SJCRH30 (cell line): ENCODE measurements around the gene ECHDC1. TPM values are rescaled to one million over a fixed set of nuclear protein-coding genes. Genes with fewer than 3 reads are reported as not detected.
"Not testable (repeated sequence)": the region's sequence is repeated elsewhere in the genome, so short reads cannot be mapped to it uniquely, and the experiment has no call there.

Source experiments
- DNase-seq, 2 experiments: peaks; one replicate each; pipeline ENCODE4 v3.0.0-alpha.2; 2015 to 2020
- H3K27ac ChIP-seq: fragments of 250-450 bp; sonication (Bioruptor Pico); 2 replicates; pipeline ENCODE4 v1.5.1; 2020; ENCODE audit warnings: mild to moderate bottlenecking, moderate library complexity
- H3K27me3 ChIP-seq: fragments of 250-450 bp; sonication (Bioruptor Pico); 2 replicates; pipeline ENCODE4 v1.5.1; 2020; ENCODE audit warnings: mild to moderate bottlenecking, moderate library complexity
- H3K36me3 ChIP-seq: fragments of 250-450 bp; sonication (Bioruptor Pico); 2 replicates; pipeline ENCODE4 v1.5.1; 2020; ENCODE audit warnings: mild to moderate bottlenecking, moderate library complexity
- H3K4me1 ChIP-seq: fragments of 250-450 bp; sonication (Bioruptor Pico); 2 replicates; pipeline ENCODE4 v1.5.1; 2020; ENCODE audit warnings: mild to moderate bottlenecking, moderate library complexity
- H3K4me3 ChIP-seq: fragments of 250-450 bp; sonication (Bioruptor Pico); 2 replicates; pipeline ENCODE4 v1.5.1; 2020; ENCODE audit warnings: mild to moderate bottlenecking, moderate library complexity
- H3K9me3 ChIP-seq: fragments of 250-450 bp; sonication (Bioruptor Pico); replicated peaks from 2 replicates; pipeline ENCODE4 v1.5.1; 2020; ENCODE audit warnings: mild to moderate bottlenecking, moderate library complexity
- total RNA-seq: library from RNA; depleted of rRNA; stranded (reverse); fragments of >200 nt; shearing (Covaris generic); gene quantifications from 2 replicates; pipeline ENCODE4 v1.2.3, GENCODE V29; 2014

The ECHDC1 gene
- total RNA-seq, 1 experiment from 2014 or later: 77.2 TPM

DNA sequence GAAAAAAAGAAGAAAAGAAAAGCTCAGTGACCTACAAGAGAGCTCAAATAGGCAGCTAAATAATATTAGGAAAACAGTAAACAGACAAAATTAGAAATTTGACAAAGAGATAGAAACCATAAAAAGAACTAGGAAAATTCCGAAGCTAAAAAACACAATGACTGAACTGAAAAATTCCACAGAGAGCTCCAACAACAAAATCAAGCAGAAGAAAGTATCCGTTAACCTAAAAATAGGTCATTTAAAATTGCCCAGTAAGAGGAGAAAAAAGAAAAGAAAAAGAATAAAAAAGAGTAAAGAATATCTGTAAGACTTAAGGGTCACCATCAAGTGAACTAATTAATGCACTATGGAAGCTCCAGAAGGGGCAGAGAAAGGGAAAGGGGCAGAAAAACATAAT, 6.6 kb upstream of the ECHDC1 start:
- no peaks in the 10 kb centered on the region for H3K4me1 ChIP-seq
- H3K9me3 ChIP-seq: no peaks in the 10 kb centered on the region
- no peaks in the 10 kb centered on the region for H3K27me3 ChIP-seq
- H3K36me3 ChIP-seq: no peaks in the 10 kb centered on the region
- no peak overlapping the region for H3K4me3 ChIP-seq
- DNase-seq: no peak
- H3K27ac ChIP-seq: no peak overlapping the region

DNA sequence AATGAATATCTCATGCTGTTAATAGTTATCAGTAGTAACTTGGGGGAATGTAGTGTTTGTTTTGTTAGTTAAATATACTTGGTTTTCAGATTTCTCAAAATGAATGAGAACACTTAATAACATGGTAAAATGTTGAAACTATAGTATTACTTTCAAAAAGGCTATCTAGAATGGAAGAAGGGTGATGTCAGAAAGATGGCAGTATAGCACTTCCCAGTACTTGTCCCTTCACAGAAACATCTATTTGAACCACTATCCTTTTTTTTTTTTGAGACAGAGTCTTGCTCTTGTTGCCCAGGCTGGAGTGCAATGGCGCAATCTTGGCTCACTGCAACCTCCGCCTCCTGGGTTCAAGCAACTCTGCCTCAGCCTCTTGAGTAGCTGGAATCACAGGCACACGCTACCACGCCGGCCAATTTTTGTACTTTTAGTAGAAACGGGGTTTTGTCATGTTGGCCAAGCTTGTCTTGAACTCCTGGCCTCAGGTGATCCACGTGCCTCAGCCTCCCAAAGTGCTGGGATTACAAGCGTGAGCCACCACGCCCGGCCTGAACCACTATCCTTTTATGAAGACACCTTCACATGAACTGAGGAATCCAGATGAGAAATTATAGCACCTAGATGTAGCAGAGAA, 4.7 kb upstream of the ECHDC1 start:
- no peaks in the 10 kb centered on the region for H3K4me1 ChIP-seq
- no peak overlapping the region for H3K27ac ChIP-seq
- no peaks in the 10 kb centered on the region for H3K27me3 ChIP-seq
- no peaks in the 10 kb centered on the region for H3K36me3 ChIP-seq
- no peak for DNase-seq
- H3K4me3 ChIP-seq: no peak overlapping the region
- H3K9me3 ChIP-seq: no peaks in the 10 kb centered on the region

DNA sequence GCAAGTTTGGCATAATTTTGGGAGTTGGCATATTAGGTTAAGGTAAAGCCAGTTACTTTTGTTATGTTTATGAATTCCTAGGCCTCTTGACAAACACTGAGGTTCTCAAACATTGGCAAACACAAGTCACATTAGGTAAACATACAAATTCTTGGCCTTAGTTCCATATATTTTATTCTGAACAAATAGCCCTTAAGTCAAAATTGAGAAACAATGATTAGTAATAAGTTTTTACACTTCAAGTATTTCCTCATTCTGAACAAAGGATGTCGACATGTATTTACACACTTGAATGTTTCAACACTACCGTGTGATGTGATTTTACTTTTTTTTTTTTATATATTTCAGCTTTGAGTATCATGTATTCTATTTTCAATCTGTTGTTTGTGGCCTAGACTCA, 3.8 kb upstream of the ECHDC1 start:
- no peak for DNase-seq
- Histone ChIP-seq H3K27ac (no peak overlapping the region), H3K36me3 (no peaks in the 10 kb centered on the region), H3K27me3 (no peaks in the 10 kb centered on the region), H3K4me1 (no peaks in the 10 kb centered on the region), H3K4me3 (no peak overlapping the region), H3K9me3 (no peaks in the 10 kb centered on the region)

DNA sequence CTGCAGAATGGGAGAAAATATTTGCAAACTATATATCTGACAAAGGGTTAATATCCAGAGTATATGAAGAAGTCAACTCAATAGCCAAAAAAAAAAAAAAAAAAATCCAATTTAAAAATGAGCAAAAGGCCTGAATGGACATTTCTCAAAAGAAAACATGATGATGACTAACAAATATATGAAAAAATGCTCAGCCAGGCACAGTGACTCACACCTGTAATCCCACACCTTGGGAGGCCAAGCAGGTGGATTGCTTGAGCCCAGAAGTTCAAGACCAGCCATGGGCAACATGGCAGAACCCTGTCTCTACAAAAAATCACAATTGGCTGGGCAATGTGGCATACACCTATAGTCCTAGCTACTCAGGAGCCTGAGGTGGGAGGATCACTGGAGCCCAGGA, 2.1 kb upstream of the ECHDC1 start:
- Histone ChIP-seq H3K27ac (no peak overlapping the region), H3K4me1 (peaks cover 5% of the 10 kb centered on the region), H3K9me3 (no peaks in the 10 kb centered on the region), H3K36me3 (no peaks in the 10 kb centered on the region), H3K27me3 (no peaks in the 10 kb centered on the region), H3K4me3 (no peak overlapping the region)
- DNase-seq: no peak

DNA sequence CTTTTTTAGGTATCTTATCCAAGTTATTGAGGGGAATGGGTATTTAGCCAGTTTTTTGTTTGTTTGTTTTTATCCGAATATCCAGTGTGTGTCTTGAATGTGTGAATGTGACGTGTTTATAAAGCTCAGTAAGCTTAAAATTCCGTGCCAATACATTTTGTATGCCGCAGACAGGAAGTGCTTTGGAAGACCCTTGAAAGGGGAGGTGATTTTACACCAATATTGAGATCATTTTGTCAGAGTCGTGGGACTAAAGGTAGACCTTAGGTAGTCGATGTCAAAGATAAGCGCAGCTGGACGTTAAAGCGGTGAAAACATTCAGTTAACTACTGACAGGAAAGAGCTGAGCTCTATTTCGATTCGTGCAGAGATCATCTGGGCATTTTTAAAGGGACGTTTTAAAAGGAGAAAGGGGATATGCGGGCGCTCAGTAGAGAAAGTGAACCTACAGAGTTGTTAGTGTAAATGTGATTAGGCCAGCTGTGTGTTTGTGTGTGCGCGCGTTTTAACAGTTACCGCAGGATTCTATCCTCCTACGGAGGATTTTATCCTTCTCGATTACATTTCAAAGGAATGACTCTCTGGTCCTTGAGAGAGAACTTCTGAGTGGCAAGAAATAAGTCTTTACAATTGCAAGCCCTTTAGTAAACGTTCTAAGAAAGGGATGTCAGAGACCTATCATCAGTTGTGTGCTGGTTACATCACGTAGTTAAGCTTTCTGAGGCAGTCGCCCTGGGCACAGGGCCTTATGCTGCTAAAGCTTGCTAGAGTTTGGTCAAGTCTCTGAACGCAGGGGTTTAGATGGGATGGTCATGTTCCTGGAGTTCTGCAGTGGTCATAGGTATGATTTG, 625 bp upstream of the ECHDC1 start:
- Histone ChIP-seq H3K27ac (peak overlapping the region; percentile 88), H3K36me3 (no peaks in the 10 kb centered on the region), H3K4me1 (peaks cover 5% of the 10 kb centered on the region), H3K27me3 (no peaks in the 10 kb centered on the region), H3K4me3 (peak overlapping the region; percentile 76), H3K9me3 (no peaks in the 10 kb centered on the region)
- DNase-seq: peak; percentile 6 to 37

DNA sequence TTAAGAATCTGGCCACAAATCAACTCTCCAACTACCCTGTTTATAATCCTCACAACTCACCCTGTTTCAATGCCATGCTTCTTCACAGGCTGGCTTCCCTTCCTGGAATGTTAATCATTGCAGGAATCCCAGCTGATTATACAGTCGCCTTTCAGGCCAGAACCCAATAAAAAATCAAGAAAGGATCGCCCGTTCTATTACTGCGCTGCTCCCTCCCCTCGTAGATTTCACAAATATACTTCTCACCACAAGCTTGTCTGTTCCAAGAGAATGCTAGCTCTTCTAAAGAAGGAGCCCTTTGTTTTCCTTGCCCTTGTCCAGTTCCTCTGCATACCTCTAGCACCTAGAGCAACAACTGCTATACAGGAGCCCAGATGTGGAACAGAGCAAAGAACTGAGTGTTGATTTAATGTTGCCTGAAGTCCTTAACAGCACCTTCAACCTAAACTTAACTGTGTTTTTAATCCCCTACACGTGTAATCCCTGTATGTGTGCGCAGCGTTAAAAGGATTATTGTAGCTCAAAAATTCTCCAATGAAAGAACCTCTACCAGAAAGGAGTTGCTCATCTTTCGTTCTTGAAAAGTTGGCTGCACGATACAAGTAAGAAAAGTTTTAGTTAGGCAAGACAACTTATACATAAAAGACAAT, 988 bp downstream of the ECHDC1 start:
- Histone ChIP-seq H3K9me3 (no peaks in the 10 kb centered on the region), H3K27ac (peak overlapping the region; percentile 88), H3K36me3 (no peaks in the 10 kb centered on the region; the same call in 1 of the 2 replicates), H3K27me3 (no peaks in the 10 kb centered on the region), H3K4me3 (peak overlapping the region; percentile 76), H3K4me1 (peaks cover 5% of the 10 kb centered on the region)
- DNase-seq: peak; percentile 29 to 57

DNA sequence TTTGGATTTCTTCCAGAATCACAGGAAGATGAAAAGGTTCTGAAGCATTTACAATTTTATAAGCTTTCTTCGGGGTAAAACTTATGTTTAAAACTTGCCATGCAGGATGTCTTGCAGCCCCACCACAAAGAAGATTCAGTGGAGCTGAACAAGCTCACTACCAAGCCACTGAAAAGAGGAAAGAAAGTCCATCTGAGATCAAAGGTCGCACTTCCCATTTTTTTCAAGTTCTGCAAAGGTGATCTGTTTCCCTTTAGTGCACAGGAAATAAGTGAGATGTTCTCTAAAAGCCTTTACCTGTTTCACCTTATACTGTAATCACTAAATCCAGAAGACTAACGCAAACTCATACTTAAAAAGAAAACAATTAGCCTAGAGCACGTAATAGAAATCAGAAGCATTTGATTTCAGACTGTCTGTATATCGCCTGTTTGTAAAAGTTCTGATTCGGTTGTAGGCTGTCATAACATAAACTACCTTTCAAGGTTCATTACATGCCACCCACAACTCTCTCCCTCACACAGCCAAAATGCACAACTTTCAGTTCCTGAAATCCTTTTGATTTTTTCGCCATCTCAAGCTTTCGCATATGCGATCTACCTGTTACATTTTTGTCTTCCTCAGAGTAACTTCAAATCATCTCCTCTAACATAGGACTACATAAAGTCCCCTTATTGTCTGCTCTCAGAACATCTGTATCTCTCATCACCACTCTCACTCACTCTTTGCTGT, 1.8 kb downstream of the ECHDC1 start:
- peak overlapping the region; percentile 76 for H3K4me3 ChIP-seq
- H3K4me1 ChIP-seq: peaks cover 5% of the 10 kb centered on the region
- DNase-seq: no peak
- H3K27me3 ChIP-seq: no peaks in the 10 kb centered on the region
- H3K27ac ChIP-seq: peak overlapping the region; percentile 88
- H3K9me3 ChIP-seq: no peaks in the 10 kb centered on the region
- no peaks in the 10 kb centered on the region; the same call in 1 of the 2 replicates for H3K36me3 ChIP-seq

DNA sequence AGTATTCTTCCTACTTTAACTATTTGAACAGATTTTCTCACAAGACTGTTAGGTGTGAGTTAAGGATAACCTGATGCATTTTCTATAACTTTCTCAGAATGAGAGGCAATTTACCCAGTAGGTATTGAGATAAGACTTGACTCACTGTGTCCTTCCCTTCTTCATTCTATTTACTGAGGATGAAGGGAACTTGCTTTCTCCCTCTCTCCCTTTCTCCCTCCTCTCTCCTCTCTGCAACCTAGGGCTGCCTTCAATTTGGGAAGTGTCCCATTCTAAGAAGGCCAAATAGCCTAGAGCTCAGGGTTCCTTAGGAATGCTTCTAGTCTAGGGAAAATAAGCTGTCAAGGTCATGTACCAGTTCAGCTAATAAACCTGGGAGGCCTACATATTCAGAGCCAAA, 3.2 kb downstream of the ECHDC1 start:
- no peak for DNase-seq
- peaks cover 4% of the 10 kb centered on the region; the same call in 1 of the 2 replicates for H3K36me3 ChIP-seq
- H3K27ac ChIP-seq: no peak overlapping the region
- H3K27me3 ChIP-seq: no peaks in the 10 kb centered on the region
- H3K4me1 ChIP-seq: peaks cover 7% of the 10 kb centered on the region
- no peaks in the 10 kb centered on the region for H3K9me3 ChIP-seq
- H3K4me3 ChIP-seq: no peak overlapping the region

DNA sequence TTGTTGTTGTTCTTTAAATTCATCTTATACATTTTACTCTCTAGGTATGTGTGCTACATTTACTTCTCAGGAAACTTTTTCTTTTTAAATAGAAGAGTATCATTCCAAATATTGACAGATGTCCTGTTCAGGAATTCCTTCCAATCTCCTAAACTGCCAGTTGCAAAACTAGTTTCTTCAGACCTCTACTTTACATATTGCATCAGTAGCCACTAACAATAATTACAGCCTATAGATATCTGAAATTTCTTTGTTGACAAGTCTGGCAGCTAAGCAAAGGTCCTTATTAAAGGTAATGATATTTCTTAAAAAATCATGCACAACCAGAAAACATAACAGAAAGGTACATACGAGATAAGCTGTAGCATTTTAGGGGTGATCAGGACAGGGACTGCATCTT, 4.5 kb downstream of the ECHDC1 start:
- peaks cover 7% of the 10 kb centered on the region for H3K4me1 ChIP-seq
- H3K4me3 ChIP-seq: no peak overlapping the region
- DNase-seq: no peak
- no peaks in the 10 kb centered on the region for H3K27me3 ChIP-seq
- H3K36me3 ChIP-seq: peaks cover 6% of the 10 kb centered on the region; the same call in 1 of the 2 replicates
- no peaks in the 10 kb centered on the region for H3K9me3 ChIP-seq
- H3K27ac ChIP-seq: no peak overlapping the region

DNA sequence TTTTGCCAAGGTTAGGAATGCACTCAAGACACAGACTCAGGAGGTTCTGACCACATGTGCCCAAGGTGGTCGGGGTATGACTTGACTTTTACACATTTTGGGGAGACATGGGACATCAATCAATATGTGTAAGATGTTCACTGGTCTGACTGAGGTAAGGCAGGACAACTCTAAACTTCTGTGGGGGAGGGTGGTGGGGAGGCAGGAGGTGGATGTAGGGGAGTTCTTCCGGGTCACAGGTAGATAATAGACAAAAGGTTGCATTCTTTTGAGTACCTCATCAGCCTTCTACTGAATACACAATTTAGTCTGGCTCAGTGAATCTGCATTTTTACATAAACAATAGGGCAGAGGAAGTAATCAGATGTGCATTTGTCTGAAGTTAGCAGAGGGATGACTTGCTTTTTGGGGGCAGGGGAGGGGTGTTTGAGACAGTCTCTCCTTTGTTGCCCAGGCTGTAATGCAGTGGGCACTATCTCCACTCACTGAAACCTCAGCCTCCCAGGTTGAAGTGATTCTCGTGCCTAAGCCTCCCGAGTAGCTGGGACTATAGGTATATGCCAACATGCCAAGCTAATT, 10.9 kb downstream of the ECHDC1 start:
- Histone ChIP-seq H3K27ac (no peak overlapping the region), H3K4me1 (peaks cover 3% of the 10 kb centered on the region; the same call in 1 of the 2 replicates), H3K27me3 (no peaks in the 10 kb centered on the region), H3K36me3 (peaks cover 26% of the 10 kb centered on the region), H3K4me3 (no peak overlapping the region), H3K9me3 (no peaks in the 10 kb centered on the region)
- no peak for DNase-seq

DNA sequence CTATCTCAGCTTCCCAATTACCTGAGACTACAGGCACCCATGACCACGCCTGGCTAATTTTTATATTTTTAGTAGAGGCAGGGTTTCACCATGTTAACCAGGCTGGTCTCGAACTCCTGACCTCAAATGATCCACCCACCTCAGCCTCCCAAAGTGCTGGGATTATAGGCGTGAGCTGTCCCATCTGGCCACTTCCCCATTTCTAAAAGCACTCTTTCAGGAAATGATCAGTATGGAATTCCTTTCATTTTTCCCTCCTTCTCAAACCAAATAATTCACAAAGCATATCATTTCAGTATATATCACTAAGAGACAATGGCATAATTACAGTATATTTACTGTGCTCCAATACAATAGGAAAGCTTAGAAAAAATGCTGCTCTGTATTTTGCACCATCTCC, 12.2 kb downstream of the ECHDC1 start:
- not testable (repeated sequence) for H3K27ac ChIP-seq, H3K27me3 ChIP-seq, H3K4me3 ChIP-seq, H3K4me1 ChIP-seq, H3K9me3 ChIP-seq, DNase-seq
- peaks cover 38% of the 10 kb centered on the region for H3K36me3 ChIP-seq

DNA sequence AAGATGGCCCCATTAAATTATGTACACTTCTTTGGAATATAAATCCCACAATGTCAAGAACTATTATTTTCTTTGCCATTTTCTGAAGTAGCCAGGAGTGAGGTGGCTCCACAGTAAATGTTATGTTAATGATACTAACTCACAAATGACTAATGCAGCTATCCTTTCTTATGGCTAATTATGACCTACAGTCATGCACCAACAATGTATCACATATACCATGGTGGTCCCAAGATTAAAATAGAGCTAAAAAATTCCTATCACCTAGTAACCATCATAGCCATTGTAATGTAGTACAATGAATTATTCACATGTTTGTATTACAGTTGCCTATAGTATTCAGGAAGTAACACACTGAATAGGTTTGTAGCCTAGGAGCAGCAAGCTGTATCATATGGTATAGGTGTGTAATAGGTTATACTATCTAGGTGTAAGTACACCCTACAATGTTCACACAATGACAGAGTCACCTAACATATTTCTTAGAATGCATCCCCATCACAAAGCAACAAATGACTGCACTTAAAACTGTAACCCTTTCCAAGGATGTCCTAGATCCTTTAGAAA, 15.3 kb downstream of the ECHDC1 start:
- Histone ChIP-seq H3K4me1 (no peaks in the 10 kb centered on the region), H3K36me3 (peaks cover 48% of the 10 kb centered on the region), H3K4me3 (no peak overlapping the region), H3K27me3 (no peaks in the 10 kb centered on the region), H3K27ac (no peak overlapping the region), H3K9me3 (no peaks in the 10 kb centered on the region)
- DNase-seq: no peak

DNA sequence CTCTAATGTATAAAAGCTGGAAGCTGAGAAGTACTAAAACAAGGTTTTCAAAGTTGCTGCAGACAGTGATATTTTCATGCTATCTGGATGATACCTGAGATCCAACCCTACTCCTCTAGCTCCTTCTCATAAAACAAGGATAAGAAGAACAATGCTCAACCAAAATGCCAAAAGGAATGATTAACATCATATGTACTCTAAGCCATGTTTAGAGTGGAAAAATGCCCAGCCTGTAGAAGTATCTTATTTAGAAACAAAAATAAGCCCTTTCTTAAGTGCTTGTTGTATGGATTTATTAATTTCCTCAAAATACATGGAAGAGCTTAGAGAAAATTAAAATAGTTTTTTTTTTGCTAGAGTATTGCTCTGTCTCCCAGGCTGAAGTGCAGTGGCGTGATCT, 23.7 kb downstream of the ECHDC1 start:
- Histone ChIP-seq H3K36me3 (peaks cover 61% of the 10 kb centered on the region), H3K4me1 (no peaks in the 10 kb centered on the region), H3K27me3 (no peaks in the 10 kb centered on the region), H3K27ac (no peak overlapping the region), H3K4me3 (no peak overlapping the region), H3K9me3 (no peaks in the 10 kb centered on the region)
- DNase-seq: no peak
